Measurements from ENCODE around the gene SP140. TPM values are rescaled to one million over a fixed set of nuclear protein-coding genes. Genes with fewer than 3 reads are reported as not detected.

SP140 gene
- polyA plus RNA-seq, 3 donors: 2.5 to 7.3 (median 5.9) TPM

DNA sequence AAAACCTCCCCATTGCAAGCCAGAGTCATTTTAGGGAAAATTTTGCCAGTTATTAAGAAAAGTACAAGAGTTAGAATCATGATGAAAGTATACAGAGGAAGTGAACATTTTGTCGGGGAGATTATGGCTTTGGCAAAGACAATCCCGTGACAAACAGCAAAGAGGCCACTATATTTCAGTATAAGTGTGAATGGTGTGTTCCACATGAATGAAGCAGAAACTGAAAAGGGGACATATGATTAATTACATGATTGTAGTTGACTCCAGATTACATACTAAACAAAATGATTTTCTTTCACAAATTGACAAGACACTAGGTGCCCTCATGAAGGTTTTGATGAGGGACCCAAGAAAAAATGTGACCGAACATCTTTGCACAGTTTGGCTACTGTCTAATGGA is 42.0 kb downstream of the SP140 start:
- no peak overlapping the region for H3K9ac ChIP-seq (ENCODE audit: insufficient read depth, low read length, poor library complexity, severe bottlenecking)
- H3K27ac Mint-ChIP-seq: no peak overlapping the region
- H3K4me3 ChIP-seq (replicated peaks in 1 of 3; ENCODE audit: low read depth in 2 of 3, low read length in 3 of 3): no peak overlapping the region
- no peaks in the 10 kb centered on the region for H3K4me1 Mint-ChIP-seq
- H2AFZ ChIP-seq (ENCODE audit: insufficient read depth, low read depth, low read length, poor library complexity, severe bottlenecking): no peak overlapping the region
- H3K27ac ChIP-seq (ENCODE audit: low read depth in 1 of 2, low read length in 2 of 2): no peak overlapping the region
- H3K79me2 ChIP-seq (ENCODE audit: insufficient read depth, low read length): no peaks in the 10 kb centered on the region
- peaks cover 0 to 6% (median 4%) of the 10 kb centered on the region in 7 donors for H3K9me3 Mint-ChIP-seq
- peaks cover 18 to 31% of the 10 kb centered on the region in 2 donors for H3K36me3 Mint-ChIP-seq
- H3K4me3 Mint-ChIP-seq: no peak overlapping the region
- no peak overlapping the region for H3K4me2 ChIP-seq (replicated peaks; ENCODE audit: extremely low read depth, low read length, poor library complexity, severe bottlenecking)
- peaks cover 0 to 3% (median 1%) of the 10 kb centered on the region in 3 donors for H3K27me3 Mint-ChIP-seq (ENCODE audit: low read depth in 3 of 3)
- TF ChIP-seq, protein P1, sequence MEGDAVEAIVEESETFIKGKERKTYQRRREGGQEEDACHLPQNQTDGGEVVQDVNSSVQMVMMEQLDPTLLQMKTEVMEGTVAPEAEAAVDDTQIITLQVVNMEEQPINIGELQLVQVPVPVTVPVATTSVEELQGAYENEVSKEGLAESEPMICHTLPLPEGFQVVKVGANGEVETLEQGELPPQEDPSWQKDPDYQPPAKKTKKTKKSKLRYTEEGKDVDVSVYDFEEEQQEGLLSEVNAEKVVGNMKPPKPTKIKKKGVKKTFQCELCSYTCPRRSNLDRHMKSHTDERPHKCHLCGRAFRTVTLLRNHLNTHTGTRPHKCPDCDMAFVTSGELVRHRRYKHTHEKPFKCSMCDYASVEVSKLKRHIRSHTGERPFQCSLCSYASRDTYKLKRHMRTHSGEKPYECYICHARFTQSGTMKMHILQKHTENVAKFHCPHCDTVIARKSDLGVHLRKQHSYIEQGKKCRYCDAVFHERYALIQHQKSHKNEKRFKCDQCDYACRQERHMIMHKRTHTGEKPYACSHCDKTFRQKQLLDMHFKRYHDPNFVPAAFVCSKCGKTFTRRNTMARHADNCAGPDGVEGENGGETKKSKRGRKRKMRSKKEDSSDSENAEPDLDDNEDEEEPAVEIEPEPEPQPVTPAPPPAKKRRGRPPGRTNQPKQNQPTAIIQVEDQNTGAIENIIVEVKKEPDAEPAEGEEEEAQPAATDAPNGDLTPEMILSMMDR (IDR thresholded peaks at IDR 0.05): no peak
- no peaks in the 10 kb centered on the region for H3K4me1 ChIP-seq (ENCODE audit: control insufficient read depth in 1 of 2, insufficient read depth in 2 of 2, low read length in 2 of 2)
- no peaks in the 10 kb centered on the region for H4K20me1 ChIP-seq (ENCODE audit: insufficient read depth, low read length)
- H3K36me3 ChIP-seq (replicated peaks in 1 of 2; ENCODE audit: control insufficient read depth in 1 of 2, insufficient read depth in 2 of 2, low read length in 2 of 2): peaks cover 0 to 8% of the 10 kb centered on the region in 2 donors
- intact Hi-C loops (cut with micrococcal nuclease): no loop called here
- H3K9me3 ChIP-seq (replicated peaks in 1 of 2; ENCODE audit: control insufficient read depth in 1 of 2, insufficient read depth in 1 of 2, low read length in 2 of 2): no peaks in the 10 kb centered on the region
- WGBS (ENCODE audit: insufficient coverage): no CpG with 5 or more reads among the region's 3 CpGs
- no peak for DNase-seq
- no peaks in the 10 kb centered on the region for H3K27me3 ChIP-seq (ENCODE audit: control insufficient read depth in 2 of 2, insufficient read depth in 2 of 2, low read length in 2 of 2)

DNA sequence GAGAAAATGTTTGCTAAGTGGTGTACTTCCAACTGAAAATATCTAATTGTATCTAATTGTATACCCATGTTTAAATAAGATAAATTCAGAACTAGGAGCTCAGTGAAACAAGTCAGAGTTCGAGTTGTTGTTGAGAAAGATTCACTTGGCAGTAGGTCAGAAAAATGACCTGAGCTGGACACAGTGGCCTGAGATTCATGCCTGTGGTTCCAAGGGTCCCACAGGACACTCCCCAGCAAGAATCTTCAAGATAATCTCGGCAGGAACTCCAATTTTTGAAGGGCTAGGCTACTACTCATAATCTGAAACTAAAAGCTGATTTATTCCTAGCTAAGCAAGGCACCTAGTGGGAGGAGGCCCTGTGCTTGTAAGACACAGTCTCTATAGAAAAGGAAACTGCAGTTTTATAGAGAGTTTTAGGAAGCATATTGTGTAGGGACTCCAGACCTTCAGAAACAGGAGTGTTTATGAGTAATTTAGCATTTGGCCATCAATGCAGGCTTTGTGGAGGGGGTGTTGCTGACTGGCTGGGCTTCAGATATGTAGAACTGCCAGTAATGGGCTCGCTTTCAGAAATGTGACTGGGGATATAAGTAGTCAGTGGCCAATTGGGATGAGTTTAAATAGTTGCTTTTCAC is 43.2 kb downstream of the SP140 start:
- DNase-seq: no peak
- H3K4me2 ChIP-seq (replicated peaks; ENCODE audit: extremely low read depth, low read length, poor library complexity, severe bottlenecking): no peak overlapping the region
- H3K27ac ChIP-seq (ENCODE audit: low read depth in 1 of 2, low read length in 2 of 2): no peak overlapping the region
- H3K4me1 ChIP-seq (ENCODE audit: control insufficient read depth in 1 of 2, insufficient read depth in 2 of 2, low read length in 2 of 2): no peaks in the 10 kb centered on the region
- H3K4me3 ChIP-seq (replicated peaks in 1 of 3; ENCODE audit: low read depth in 2 of 3, low read length in 3 of 3): no peak overlapping the region
- peaks cover 0 to 8% of the 10 kb centered on the region in 2 donors for H3K36me3 ChIP-seq (replicated peaks in 1 of 2; ENCODE audit: control insufficient read depth in 1 of 2, insufficient read depth in 2 of 2, low read length in 2 of 2)
- WGBS (ENCODE audit: insufficient coverage): 83% methylated on average over 1 of the region's 3 CpGs
- Mint-ChIP-seq H3K27ac (peak overlapping the region in 1 of 7 donors; percentile 21), H3K27me3 (ENCODE audit: low read depth in 3 of 3) (peaks cover 0 to 3% (median 1%) of the 10 kb centered on the region in 3 donors), H3K9me3 (peaks cover 0 to 6% (median 4%) of the 10 kb centered on the region in 7 donors), H3K4me1 (no peaks in the 10 kb centered on the region), H3K36me3 (peaks cover 17 to 35% of the 10 kb centered on the region in 2 donors), H3K4me3 (no peak overlapping the region)
- intact Hi-C loops (cut with micrococcal nuclease): no loop called here
- H2AFZ ChIP-seq (ENCODE audit: insufficient read depth, low read depth, low read length, poor library complexity, severe bottlenecking): no peak overlapping the region
- no peaks in the 10 kb centered on the region for H3K79me2 ChIP-seq (ENCODE audit: insufficient read depth, low read length)
- no peaks in the 10 kb centered on the region for H4K20me1 ChIP-seq (ENCODE audit: insufficient read depth, low read length)
- TF ChIP-seq, protein P1 (IDR thresholded peaks at IDR 0.05): no peak
- H3K27me3 ChIP-seq (ENCODE audit: control insufficient read depth in 2 of 2, insufficient read depth in 2 of 2, low read length in 2 of 2): no peaks in the 10 kb centered on the region
- no peak overlapping the region for H3K9ac ChIP-seq (ENCODE audit: insufficient read depth, low read length, poor library complexity, severe bottlenecking)
- H3K9me3 ChIP-seq (replicated peaks in 1 of 2; ENCODE audit: control insufficient read depth in 1 of 2, insufficient read depth in 1 of 2, low read length in 2 of 2): no peaks in the 10 kb centered on the region
